A549 (cell line): ENCODE results near the gene PPP1R1A.

Source experiments
- CEBPB ChIP-seq, 2 experiments: fragments of >200 bp in 1 of 2; sonication (Bioruptor Twin) in 1 of 2; formaldehyde crosslinking in 1 of 2; IDR thresholded peaks; 2 replicates each; pipeline ENCODE4 v1.6.1; 2012 to 2016
- CTCF ChIP-seq: fragments of >200 bp; sonication (Bioruptor Twin); formaldehyde crosslinking; IDR thresholded peaks from 3 replicates; pipeline ENCODE4 v1.5.1; 2016
- EP300 ChIP-seq, 2 experiments: fragments of >200 bp; sonication (Bioruptor Twin); formaldehyde crosslinking; IDR thresholded peaks; 2 replicates in 1 of 2; 3 replicates in 1 of 2; pipeline ENCODE4 v1.6.1; 2016 to 2017
- GATA3 ChIP-seq: IDR thresholded peaks from 2 replicates; pipeline ENCODE4 v1.6.1; 2012; ENCODE audit warnings: borderline replicate concordance
- PHF8 ChIP-seq: fragments of 200-600 bp; sonication (generic); IDR thresholded peaks from 2 replicates; pipeline ENCODE4 v1.6.1; 2016; ENCODE audit warnings: low read depth, mild to moderate bottlenecking, antibody characterized with exemption, moderate library complexity, borderline replicate concordance
- TP53 ChIP-seq: fragments of 250-450 bp; sonication (Bioruptor Pico); IDR thresholded peaks from 2 replicates; pipeline ENCODE4 v1.5.0; 2021; ENCODE audit warnings: mild to moderate bottlenecking, moderate library complexity

GRCh38 chr12:54593725-54594124, 5.3 kb upstream of the PPP1R1A start:
- TF ChIP-seq CEBPB (IDR thresholded peaks at IDR 0.05): no peak
- no peak for TF ChIP-seq CTCF
- TF ChIP-seq GATA3: no peak
- no peak for TF ChIP-seq EP300 (IDR thresholded peaks at IDR 0.05)
- no peak for TF ChIP-seq PHF8
- no peak for TF ChIP-seq TP53 (CRISPR knock-in tag)
